Astrocyte of the cerebellum (primary cell): ENCODE data around the gene LHFPL3.

ENCODE experiments used
- DNase-seq: peaks from one replicate; pipeline ENCODE4 v3.0.0-alpha.2; 2011; ENCODE audit warnings: low read depth
- H3K4me3 ChIP-seq: 2 replicates; pipeline ENCODE4 v1.5.1; 2011; ENCODE audit warnings: mild to moderate bottlenecking, low read depth, low read length, moderate library complexity
- CTCF ChIP-seq: IDR thresholded peaks from 2 replicates; pipeline ENCODE4 v1.5.1; 2012; ENCODE audit warnings: low read length, low read depth, moderate library complexity, mild to moderate bottlenecking; ENCODE audit errors: missing control alignments
- in situ Hi-C: cut with HindIII; loops from 2 replicates; pipeline ENCODE4 v1.10.0; 2017; ENCODE audit warnings: low sequenced_read_pairs

LHFPL3 gene

GRCh38 chr7:104621321-104621720 is 292.9 kb downstream of the LHFPL3 start:
- H3K4me3 ChIP-seq, result no peak overlapping the region
- no peak for TF ChIP-seq CTCF
- DNase-seq, result no peak
- in situ Hi-C loops, result no loop called here

- TF ChIP-seq CTCF, result no peak
- DNase-seq, result no peak
- H3K4me3 ChIP-seq, result no peak overlapping the region
- in situ Hi-C loops, result no loop called here
Measured at GRCh38 chr7:104625956-104626355, 297.6 kb downstream of the LHFPL3 start.

- DNase-seq, result peak; percentile 16
- no peak for TF ChIP-seq CTCF
- in situ Hi-C loops, result no loop called here
- H3K4me3 ChIP-seq, result no peak overlapping the region
Measured at GRCh38 chr7:104627516-104627915, 299.1 kb downstream of the LHFPL3 start.

GRCh38 chr7:104628017-104628416 is 299.6 kb downstream of the LHFPL3 start:
- DNase-seq, result no peak
- no peak overlapping the region for H3K4me3 ChIP-seq
- in situ Hi-C loops, result no loop called here
- no peak for TF ChIP-seq CTCF

- no peak overlapping the region for H3K4me3 ChIP-seq
- in situ Hi-C loops, result no loop called here
- no peak for DNase-seq
- no peak for TF ChIP-seq CTCF
Measured at GRCh38 chr7:104629408-104629807, 301.0 kb downstream of the LHFPL3 start.

GRCh38 chr7:104640506-104640905 is 312.1 kb downstream of the LHFPL3 start:
- H3K4me3 ChIP-seq, result no peak overlapping the region
- DNase-seq, result no peak
- no peak for TF ChIP-seq CTCF
- in situ Hi-C loops, result no loop called here

DNA sequence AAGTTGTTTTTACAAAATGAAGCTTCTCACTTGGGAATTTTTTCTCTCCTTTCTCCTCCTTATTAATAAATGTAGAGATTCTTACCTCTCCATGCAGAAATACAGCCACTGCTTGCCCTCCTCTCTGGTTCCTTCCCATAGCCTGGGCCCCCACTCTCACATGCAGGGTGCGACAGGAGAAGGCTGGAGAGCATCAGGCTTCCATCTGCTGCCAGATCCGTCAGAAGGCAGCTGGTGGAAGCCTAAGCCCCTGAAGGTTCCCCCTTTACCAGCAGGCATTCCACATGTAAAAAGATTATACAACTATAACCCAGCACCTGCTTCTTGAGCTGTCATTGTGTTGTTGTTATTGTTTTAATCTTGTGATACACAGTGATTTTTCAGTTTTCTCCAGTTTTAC is 314.2 kb downstream of the LHFPL3 start:
- TF ChIP-seq CTCF, result no peak
- in situ Hi-C loops, result no loop called here
- no peak overlapping the region for H3K4me3 ChIP-seq
- DNase-seq, result no peak
